Measurements from ENCODE around the gene UQCC2.

UQCC2 gene

DNA sequence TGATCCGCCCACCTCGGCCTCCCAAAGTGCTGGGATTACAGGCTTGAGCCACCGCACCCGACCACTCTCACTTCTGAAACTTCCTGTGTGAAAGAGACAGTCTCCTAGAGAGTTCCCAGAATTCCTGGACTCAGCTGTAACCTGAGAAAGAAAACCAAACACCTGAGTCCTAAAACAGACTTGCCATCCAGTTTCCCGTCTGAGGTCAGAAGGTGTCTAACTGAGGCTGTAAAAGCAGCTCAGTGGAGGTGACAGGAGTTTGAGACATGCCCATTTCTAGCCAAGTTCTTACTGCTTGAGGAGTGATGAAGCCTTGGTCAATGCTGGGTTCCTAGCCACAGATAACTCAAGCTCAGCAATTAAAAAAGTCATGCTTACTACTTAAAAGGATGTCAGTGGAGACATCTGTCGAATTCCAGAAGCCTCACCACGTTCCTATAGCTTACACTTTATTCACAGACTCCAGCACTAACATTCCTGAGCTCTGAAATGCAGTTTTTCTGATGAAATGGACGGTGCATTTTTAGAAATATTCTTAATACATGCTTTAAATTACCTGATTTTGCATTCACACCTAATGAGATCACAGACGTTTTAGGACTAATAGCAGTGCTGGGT, 6.1 kb downstream of the UQCC2 start:
- DNase-seq, result no peak

DNA sequence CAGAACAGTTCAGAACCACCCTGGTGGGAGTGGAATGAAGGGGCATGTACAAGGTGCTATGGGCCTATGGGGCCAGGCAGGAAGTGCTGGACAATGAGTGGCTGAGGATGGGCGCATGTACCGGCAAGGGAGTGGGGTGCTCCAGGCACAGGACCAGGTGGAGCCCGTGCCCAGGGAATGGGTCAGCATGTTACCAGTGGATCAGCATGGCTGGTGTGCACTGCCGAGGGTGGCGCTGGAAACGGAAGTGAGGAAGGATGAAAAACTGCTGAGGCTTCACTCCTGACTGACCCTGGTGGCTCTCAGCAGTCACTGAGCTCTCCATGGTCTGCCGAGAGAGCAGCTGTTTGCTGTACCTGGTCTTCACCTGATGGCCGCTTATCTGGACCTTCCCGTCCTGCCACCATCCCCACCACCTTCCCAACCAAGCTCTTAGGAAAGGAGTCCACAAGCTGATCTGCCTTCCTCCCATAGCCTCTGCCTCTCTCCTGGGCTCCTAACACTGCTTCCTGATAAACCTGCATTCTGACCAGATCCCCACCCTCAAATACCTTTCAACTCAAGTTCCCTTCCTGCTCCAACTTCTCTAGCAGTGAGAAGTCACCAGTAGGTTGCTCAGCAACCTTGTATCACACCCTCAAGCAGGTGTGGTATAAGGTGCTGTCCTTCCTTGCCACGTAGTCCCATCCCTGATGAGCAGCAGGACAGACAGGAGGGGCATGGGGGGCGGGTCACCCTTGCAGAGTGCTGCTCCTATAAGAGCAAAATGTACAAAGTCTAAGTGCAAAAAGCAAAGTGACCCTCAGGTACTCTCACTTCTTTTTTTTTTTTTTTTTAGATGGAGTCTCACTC, 7.1 kb downstream of the UQCC2 start:
- no peak for DNase-seq

DNA sequence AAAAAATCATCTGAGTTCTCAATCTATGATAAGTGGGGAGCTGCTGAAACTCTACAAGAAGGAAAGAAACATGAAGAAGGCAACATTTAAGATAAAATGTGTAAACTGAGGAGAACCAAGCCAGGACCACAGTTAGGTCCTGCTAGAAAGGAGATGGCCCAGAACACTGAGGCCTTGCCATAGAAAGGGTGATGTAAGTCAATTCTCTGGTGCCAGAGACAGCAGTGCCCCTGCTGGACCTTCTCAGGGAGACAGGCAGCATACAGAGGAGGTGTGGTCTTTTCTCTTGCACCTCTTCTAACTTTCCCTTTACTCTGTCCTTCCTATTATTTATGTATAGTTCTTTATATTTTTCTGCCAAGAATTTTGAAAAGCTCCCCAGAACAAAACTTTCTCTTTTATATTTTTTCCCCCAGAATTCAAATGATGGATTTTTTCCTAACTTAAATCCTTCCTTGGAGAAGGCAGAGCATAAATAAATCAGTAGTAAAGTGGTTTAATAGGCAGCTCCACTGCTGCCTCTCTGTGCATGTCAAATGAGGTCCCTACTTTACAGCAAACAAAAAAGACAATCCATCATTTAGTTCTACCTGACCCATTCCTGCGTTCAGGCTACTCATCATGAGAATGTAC, 9.0 kb downstream of the UQCC2 start:
- DNase-seq, result peak; percentile 53

DNA sequence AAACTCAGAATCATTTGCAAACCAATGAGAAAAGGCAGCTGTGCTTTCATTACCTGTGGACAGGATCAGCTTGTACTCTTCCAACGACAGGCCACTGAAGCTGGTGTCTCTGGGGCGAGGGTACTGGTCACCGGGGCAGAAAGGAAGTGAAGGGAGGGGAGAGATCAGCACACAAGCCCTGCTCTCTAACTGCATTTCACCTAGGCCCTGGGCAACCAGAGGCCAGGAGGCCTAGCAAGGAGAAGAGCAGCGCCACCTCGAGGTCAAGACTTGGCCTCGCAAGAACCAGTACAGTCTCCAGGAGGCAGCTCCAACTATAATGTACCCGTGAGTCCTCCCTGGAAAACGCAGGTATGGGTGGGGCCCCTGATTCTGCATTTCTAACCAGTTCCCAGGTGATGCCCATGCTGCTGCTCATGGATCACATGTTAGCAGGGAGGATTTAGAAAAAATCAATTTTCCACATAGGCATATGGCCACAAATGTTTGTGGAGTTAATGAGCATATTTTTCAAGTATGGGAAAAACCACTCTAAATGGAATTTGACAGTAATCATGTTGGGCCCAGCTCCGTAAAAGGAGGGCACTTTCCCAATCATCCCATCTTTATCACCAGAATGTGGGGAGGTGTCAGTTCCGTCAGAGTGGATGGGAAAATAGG, 11.0 kb downstream of the UQCC2 start:
- peak; percentile 74 for DNase-seq

DNA sequence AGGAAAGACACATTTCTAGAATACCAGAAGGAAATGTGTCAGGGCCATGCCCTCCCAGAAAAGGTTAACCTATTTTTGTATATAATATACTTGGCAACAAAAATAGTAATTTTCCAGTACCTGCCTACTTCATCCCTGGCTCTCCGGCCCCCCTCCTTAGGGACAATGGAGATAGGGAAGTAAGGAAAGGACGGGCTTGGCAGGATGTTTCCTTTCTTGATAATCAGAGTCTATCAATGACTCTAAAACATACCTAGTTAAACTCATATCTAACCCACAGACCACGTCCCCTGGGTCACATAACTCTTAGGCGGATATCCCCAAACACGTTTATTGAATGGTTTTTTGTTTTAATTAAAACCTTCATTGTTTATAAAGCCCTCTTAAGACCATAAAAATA, 11.8 kb downstream of the UQCC2 start:
- DNase-seq, result no peak

DNA sequence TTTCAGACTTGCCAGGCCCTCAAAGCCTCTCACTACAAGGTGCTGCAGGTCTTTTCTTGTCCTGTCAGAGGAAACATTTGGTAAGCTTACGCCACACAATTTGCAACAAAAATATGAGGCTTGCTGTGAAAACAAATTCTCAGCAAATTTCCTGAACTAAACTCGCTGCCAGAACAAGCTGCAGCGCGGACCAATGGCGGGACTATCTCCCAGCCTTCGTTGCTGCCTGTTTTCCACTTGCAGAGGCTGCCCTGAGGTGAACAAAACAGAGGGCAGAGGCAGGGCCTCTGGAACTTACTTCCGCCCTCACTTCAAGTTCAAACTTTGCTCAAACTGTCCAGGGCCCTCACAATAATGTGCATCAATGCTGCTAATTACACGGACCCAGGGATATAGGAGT, 12.4 kb downstream of the UQCC2 start:
- no peak for DNase-seq

DNA sequence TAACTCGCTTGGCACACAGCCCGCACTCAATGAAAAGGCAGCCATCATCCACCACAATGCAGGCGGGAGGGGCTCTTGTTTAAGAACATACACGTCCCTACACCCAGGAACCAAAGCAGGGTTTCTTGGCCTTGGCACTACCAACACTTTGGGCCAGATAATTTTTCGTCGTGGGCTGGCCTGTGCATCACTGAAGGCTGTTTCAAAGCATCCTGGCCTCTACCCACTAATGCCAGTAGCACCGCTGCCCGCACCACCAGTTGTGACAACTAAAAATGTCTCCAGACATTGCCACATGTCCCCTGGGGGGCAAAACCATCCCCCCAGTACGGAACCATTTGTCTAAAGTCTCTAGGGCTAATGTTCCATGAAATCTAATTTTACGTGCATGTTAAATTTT, 13.0 kb downstream of the UQCC2 start:
- no peak for DNase-seq

DNA sequence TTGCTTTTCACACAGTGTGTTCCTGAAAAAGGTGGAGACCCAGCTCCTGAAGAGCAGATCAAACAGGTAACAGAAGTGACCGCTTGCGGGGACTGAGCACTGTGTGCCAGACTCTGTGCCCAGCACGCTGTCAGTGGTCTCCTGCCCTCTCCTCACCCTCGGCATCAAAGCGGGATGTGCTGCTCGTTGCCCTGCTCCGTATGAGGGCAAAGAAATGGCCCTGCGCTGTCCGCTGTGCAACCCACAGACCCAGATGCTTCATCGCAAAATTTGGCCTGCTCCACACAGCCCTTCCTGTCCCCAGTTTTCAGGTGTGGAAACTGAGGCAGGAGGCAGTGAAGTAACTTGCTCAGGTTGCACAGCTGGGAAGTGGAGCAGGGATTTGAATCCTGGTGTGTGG, 13.7 kb downstream of the UQCC2 start:
- no peak for DNase-seq

DNA sequence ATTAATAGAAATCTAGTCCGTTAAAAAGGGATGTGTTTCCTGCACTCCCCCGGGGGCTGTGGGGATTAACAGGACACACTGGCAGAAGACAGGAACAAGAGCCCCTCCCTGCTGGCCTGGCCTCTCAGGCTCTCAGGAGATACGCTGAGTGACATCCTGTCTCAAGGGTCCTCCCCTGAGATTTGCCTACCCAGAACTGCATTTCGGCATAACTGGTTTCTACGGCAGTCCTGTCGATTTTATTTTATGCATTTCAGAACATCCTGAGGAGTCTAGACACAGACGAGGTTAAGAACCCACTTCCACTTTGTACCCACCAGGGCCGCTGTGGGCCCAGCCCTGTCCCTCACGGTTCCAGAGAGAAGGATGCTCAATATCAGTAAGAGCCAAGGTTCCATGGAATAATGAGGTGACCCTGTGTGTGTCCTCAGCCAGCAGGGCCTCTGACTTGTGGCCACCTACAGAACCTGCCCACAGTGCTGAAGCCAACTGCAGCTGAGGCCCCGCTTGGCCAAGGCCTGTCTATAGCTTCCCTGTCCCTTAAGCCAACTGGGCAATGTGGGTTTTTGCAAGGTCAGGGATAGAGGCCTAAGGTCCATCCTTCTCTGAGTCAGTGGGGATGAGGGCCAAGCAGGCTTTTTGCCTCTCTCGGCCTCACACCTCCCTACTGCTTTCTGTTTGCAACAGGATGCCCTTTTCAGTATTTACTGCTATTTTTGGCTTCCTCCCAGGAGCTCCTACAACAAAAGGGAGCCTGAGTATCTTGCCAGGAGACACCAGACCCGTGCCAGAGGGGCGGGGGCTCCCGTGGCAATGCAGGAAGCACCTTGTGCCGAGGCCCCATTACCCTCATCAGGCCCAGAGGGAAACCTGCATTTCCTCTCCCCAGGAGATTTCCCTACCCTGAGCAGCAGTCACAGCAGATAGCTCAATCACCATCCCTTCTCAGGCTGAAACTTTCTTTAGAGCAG, 14.7 kb downstream of the UQCC2 start:
- DNase-seq, result peak; percentile 45

DNA sequence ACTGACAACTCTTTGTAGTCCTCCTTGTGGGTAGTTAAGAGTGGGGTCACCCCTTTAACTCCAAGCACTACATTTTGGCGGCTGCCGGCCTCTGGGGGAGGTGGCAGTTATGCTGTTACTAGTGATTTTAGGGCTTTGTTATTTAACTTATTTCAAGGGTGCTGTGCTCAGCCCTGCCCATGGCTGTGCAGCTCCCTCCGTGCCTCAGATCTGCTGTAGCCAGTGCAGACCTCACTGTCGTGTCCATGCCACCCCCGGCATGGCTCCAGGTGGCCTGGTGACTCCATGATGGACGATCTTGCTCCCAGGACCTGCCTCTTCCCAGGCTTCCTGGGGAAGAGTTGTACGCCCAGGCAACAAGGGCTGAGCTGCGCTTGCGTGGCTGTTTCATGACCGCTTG, 15.4 kb downstream of the UQCC2 start:
- DNase-seq, result no peak

DNA sequence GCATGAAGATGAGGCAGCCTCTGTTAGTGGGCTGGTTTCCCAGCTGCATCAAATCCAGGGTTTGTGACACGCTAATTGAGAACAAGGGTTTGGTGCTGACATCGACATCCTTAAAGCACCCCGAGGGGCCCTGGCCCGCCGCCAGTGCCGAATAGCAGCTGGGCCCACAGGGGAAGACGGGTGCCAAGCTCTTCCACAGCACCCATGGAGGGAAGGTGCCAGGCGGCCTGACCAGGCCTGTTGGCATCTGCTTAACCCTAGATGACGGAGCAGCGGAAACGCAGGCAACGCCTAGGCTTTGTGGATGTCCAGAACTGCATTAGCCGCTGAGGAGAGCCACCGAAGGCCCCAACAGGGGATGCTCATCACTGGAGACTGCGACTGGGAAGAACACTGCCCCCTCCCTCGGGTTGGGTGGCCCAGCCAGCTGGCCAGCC, 16.0 kb downstream of the UQCC2 start:
- DNase-seq, result no peak

DNA sequence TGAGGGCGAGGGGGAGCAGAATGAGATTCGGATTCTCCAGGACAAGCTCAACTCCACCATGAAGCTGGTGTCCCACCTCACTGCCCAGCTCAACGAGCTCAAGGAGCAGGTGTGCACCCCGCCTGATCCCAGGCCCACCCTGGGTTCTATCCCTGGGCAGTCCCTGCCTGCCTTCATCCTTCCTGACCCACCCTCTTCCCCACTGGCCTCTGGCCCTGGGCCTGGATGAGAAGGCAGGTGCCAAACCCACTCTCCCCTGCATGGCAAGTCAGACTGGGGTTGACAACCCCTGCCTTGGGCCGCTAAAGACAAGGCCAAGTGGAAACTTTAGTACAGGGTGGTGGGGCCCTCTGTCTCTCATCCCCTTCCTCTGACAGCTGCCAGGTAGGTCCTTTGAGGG, 16.5 kb downstream of the UQCC2 start:
- DNase-seq, result no peak

DNA sequence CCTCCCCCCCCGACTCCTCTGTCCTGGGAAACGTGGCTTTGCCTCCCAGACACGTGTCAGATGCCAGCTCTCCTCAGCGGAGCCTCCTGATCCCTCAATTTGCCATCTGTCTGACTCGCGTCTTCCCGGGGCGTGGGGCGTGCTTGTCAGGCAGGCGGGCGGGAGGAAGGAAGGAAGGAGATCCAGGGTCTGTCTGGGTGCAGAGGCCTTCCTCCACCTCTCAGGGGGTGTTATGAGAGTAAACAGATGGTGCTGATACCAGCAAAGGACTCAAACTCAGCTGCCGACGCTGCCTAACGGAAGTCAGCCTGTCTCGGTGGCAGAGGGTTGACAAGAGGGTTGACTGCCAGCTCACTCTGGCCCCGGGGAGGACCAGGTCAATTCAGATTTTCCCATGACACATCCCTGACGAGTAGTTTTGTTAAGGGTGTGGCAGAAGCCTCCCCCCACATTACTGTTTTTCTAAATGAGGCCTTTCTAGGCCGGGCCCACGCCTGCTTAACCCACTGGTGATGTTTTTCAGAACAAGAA, 17.0 kb downstream of the UQCC2 start:
- peak; percentile 64 for DNase-seq

DNA sequence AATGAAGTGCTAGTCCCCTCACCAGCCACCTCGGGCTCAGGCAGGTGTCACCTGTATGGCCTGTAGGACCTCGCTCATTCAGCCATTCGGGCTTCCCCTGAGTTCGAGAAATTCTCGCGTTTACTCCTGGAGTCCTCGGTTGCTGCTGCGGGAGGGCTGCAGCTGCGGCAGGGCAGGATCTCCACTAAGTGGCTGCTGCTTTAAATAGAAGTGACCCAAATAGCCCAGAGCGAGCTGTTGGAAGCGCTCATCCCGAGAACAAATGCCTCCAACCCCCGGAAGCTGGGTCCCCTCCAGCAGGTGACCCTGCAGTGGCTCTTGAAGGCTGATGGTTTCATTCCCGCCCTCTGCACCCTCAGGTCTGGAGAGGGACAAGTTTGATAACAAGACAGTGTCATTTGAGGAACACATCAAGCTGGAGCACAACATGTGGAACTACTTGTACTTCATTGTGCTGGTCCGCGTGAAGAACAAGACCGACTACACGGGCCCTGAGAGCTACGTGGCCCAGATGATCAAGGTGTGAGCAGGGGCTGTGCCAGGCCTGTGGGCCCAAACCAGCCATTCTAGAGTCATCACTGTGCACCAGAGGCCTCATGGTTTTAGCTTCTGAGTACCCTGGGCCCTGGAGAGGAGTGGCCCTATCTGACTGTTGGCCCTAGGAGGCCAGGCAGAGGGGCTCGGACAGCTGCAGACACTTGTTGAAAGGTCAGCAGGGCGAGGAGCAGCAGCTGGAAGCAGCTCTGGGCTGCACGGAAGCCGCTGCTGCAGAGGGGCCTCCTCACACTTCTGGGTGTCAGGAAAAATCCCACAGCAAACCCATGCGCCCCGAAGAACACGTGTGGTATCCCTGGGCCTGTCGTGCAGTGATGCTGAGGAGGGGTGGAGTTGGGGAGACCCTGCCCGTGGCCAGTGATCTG, 18.1 kb downstream of the UQCC2 start:
- DNase-seq, result no peak

DNA sequence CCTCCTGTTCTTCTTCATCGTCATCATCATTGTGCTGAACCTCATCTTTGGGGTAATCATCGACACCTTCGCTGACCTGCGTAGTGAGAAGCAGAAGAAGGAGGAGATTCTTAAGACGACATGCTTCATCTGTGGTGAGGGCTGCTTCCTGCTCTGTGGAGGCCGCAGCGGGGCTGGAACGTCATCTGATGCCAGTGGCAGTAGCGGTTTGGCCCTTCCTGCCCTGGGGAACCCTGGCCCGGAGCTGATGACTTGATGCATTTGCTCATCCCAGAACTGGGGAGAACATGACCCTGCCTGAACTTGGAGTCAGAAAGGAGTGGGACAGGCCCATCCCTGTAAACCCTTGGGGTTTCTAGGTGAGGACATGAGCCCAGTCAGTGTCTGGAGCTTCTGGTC, 18.7 kb downstream of the UQCC2 start:
- DNase-seq, result peak; percentile 71

DNA sequence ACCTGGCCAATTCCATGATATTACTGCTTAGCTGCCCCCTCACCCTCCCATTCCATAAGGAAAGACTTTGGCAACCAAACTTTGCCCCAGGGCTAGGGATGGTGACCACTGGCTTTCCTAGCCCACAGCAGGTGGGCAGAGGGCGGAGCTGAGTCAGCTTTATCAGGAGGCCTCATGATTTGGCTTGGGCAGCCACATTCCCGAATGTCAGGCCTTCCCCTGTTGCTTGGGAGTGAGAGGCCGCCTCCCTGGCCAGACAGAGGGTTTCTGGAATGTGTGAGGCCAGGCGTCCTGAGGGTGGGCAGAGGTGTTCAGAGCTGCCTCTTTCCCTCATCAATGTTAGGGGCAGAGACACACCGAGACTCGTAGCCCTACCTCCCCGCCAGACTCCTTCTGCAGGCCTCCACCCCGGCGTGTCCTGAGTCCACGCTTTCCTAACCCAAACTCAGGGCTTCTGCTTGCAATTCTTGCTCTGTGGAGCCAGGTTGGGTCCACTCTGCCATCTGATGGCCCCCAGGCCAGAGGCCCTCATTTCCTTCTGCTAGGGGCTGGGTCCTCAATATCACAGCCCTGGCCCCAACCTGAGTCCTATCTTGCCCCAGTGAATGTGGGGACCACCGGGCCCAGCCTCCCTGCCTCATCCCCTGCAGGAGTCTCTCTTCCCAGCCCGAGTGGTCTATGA, 19.3 kb downstream of the UQCC2 start:
- no peak for DNase-seq

DNA sequence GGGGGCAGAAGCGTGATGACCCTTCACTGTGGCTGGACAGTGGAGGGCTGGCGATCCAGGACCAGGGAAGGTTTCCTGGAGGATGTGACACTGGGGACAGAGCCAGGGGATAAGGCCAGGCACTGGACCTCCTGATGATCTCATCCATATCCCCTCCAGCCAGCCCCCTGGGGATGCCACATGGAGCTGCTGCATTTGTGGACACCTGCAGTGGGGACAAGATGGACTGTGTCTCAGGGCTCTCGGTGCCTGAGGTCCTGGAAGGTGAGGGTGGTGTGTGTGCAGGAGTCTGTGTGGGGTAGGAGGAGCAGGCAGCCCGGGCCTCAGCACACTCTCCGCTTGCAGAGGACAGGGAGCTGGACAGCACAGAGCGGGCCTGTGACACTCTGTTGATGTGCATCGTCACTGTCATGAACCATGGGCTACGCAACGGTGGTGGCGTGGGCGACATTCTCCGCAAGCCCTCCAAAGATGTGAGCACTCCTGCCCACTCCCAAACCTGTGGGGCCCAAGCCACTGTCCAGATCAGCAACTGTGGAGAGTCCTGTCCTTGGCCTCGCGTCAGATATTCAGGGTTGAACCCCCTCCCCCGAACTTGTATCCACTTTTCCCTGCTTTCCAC, 19.9 kb downstream of the UQCC2 start:
- no peak for DNase-seq

DNA sequence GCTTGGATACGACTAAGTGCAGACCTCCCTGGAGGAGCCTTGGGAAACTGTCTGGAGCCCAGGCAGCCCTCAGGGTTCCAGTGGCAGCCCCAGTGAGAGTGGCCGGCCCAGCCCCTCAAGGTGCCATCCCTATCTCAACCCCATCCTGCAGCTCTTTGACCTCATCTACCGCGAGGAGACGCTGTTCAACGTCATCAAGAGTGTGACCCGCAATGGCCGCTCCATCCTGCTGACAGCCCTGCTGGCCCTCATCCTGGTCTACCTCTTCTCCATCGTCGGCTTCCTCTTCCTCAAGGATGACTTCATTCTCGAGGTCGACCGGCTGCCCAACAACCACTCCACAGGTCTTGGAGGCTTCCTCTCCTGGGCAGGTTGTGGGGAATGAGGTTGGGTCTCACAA, 20.7 kb downstream of the UQCC2 start:
- DNase-seq, result no peak

DNA sequence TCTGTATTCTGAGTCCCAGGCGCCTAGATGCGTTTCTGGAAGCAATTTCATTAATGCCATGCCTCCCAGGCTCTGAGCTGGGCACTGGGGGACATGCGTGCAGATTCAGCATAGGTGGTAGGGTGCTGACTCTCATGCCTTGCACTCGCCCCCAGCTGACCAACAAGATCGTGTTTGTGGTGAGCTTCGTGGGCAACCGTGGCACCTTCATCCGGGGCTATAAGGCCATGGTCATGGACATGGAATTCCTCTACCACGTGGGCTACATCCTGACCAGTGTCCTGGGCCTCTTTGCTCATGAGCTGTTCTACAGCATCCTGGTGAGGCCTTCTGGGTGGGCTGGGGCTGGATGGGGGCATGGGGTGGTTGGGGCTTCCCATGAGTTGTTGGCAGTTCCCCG, 21.6 kb downstream of the UQCC2 start:
- no peak for DNase-seq

DNA sequence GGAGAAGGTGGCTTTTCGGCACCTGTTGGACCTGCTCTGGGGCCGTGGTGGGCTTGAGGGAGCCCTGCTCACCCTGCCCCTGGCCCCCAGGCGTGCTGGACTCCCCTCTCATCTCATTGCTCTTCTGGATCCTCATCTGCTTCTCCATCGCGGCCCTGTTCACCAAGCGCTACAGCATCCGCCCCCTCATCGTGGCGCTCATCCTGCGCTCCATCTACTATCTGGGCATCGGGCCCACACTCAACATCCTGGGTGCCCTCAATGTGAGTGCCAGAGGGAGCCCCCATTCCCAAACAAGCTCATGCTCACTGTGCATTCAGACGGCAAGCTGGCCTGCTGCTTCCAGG, 22.4 kb downstream of the UQCC2 start:
- DNase-seq, result no peak

Measured in CD4-positive, alpha-beta T cell treated with Interleukin-21 for 1 hour (primary cell).